Lung microvascular endothelial cell (primary cell): ENCODE measurements around the gene ICAM5. TPM values are rescaled to one million over a fixed set of nuclear protein-coding genes. Genes with fewer than 3 reads are reported as not detected.
"Not testable (repeated sequence)": the region's sequence is repeated elsewhere in the genome, so short reads cannot be mapped to it uniquely, and the experiment has no call there.

ENCODE experiments used
- DNase-seq, 2 donors: peaks; one replicate each; pipeline versions ENCODE4 v3.0.0 to v3.0.0-alpha.2; 2010; ENCODE audit warnings: low read depth in 2 of 2
- total RNA-seq: library from RNA; depleted of rRNA; stranded (reverse); fragments of >200 nt; gene quantifications from 2 replicates; pipeline ENCODE4 v1.2.1, GENCODE V29; 2014

The ICAM5 gene
- total RNA-seq, result under 0.01 TPM in 1 of 2 replicates, not detected in the other

- no peak for DNase-seq
Observed at GRCh38 chr19:10289836-10290356, at the start of gene ICAM5. Gene ICAM5 (plus strand): TSS chr19:10289952. CDS start chr19:10290044, 92 bp downstream.

GRCh38 chr19:10241826-10242449 lies 47.8 kb upstream of the ICAM5 start:
- DNase-seq, result not testable (repeated sequence)

- no peak for DNase-seq
Observed at GRCh38 chr19:10243606-10244005, 46.1 kb upstream of the ICAM5 start.

- DNase-seq, result no peak
Observed at GRCh38 chr19:10245189-10245939, 44.4 kb upstream of the ICAM5 start.

DNA sequence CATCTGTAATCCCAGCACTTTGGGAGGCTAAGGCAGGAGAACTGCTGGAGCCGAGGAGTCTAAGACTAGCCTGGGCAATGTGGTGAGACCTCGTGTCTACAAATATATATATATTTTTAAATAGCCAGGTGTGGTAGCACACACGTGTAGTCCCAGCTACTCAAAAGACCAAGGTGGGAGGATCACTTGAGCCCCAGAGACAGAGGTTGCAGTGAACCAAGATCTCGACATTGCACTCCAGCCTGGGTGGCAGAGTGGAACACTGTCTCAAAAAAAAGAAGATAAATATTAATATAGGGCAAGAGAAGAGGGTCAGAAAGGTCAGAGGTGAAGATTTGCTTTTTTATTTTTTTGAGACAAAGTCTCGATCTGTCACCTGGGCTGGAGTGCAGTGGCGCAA lies 43.2 kb upstream of the ICAM5 start:
- no peak for DNase-seq

DNA sequence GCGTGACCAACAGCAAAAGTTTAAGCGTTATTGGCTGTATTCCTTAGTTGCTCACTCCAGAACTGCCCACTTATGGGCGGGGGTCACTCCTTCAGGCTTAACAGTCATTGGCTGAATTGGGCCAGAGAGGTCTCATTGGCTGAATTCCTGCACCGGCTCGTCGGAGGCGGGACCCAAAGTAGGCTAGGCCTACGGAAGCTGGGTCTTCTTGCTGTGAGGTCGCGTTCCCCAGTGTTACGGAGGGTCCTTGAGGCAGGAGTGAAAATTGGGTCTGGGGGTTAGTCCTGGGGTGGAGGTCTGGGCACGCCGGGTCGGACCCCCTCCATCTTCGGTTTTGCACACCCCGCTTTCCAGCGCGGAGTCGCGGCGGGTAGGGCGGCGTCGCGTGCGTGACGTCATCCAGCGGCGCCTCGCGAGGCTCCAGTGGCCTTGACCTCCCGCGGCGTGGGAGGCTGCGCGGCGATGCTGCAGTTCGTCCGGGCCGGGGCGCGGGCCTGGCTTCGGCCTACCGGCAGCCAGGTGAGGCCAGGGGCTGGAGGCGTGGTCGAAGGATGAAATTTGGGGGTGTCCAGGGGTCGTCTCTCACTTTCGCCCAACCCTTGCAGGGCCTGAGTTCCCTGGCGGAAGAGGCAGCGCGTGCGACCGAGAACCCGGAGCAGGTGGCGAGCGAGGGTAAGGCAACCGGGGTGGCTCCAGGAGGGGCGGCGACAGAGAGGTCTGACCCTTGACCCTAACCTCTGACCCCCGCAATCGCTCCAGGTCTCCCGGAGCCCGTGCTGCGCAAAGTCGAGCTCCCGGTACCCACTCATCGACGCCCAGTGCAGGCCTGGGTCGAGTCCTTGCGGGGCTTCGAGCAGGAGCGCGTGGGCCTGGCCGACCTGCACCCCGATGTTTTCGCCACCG lies 37.7 kb upstream of the ICAM5 start, which contains the start of gene MRPL4:
MRPL4 (plus strand) TSS at position 423 of the 903 bp plus-strand sequence; CDS start at position 463, 40 bp downstream.
- DNase-seq, result peak; percentile 99

DNA sequence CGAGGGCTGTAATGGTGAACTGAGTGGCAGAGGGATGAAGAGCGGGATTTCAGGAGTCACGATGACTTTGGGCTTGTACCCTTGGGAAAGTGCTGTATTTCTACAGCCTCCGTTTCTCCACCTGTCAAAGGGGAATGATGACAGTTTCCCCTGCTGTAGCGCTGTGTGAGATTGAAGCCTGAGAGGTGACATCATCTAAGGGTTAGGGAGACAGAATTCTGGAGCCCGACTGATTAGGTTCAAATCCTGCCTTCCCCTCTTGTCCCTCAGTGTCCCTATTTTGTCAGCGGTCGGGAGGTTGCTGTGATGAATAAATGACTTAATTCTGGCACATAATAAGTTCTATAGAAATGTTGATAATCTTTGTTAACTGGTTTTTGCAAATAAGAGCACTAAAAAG lies 37.0 kb upstream of the ICAM5 start:
- no peak for DNase-seq

DNA sequence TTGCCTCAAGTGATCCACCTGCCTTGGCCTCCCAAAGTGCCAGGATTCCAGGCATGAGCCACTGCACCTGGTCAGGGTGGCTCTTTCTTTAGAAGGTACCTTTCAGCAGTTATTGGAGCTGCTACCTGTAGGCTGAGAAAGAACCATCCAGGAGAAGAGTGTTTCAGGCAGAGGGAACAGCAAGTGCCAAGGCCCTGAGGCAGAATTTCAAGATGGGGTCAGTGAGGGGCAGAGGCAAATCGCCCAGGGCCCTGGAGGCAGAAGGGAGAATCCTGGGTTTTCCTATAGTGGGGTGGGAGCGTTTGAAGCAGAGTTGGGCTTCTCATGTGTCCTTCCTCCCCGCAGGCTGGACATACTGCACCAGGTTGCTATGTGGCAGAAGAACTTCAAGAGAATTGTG lies 35.5 kb upstream of the ICAM5 start:
- no peak for DNase-seq

- DNase-seq, result peak in 1 of 2 donors; percentile 23
Observed at GRCh38 chr19:10255358-10255757, 34.4 kb upstream of the ICAM5 start.

DNA sequence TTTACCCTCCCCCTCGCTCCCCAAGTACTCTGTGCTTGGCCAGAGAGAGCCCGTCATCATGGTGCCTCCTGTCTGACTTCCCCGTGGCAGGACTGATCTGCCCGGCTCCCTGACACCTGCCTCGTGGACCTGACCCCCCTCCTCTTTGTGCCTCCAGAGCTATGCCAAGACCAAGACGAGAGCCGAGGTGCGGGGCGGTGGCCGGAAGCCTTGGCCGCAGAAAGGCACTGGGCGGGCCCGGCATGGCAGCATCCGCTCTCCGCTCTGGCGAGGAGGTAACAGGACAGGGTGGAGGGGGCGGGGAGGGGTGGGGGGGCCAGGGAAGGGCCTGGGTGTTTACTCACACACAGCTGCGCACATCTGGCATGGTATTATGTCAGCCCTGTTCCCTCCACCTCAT lies 33.2 kb upstream of the ICAM5 start:
- no peak for DNase-seq

DNA sequence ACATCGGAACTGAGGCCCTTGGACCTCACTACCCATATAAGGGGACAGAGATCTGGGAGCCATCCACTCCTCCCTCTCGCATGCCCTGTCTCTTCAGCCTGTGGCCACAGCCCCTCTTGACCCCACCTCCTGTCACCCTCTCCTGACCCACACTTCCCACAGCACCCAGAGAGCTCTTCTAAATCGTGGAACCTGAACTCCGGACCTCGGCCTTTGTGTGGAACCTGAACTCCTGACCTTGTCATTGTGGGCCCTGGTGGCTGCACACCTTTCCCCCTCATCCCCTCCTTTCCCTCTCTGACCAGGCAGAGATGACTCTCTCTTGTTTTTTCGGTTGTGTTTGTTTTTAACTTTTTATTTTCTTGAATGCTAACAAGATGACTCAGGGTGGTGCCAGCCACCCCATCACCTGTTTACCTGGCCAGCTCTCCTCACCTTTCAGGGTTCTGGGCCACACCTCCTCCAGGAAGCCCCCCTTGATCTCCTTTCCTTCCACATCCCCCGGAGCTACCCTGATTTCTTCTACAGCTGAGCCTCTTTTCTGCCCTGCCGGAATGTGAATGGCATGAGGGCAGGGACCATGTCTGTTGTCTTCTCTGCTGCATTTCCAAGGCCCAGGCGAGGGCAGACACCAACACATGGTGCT lies 32.7 kb upstream of the ICAM5 start:
- DNase-seq, result no peak

- no peak for DNase-seq
Observed at GRCh38 chr19:10258080-10258710, 31.6 kb upstream of the ICAM5 start.

DNA sequence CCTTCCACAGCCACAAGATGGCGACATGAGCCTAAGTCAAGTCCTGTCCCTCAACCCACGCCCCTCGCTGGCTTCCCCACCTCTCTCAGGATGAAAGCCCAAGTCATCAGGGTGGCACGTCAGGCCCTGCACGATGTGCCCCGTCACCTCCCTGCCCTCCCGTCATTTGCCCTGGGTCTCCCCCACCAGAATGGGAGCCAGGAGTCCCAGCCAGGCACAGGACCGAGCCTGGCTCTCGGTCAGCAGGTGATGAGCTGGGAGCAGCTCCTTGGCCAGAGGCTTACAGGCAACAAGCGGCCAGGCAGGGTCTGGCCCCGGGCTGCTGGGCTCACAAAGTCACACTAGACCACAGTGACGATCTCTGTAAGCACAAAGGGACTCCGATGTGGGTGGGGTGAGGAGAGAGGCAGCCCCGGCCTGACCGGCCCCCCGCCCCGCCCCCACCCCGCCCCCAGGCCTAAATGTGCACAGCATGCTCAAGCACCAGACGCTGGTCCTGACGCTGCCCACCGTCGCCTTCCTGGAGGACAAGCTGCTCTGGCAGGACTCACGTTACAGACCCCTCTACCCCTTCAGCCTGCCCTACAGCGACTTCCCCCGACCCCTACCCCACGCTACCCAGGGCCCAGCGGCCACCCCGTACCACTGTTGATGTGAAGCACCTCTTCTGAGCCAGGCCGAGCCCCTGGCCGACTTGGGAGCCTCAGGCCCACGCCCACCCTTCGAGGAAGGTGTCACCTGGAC lies 30.4 kb upstream of the ICAM5 start:
- DNase-seq, result peak; percentile 90 to 93

DNA sequence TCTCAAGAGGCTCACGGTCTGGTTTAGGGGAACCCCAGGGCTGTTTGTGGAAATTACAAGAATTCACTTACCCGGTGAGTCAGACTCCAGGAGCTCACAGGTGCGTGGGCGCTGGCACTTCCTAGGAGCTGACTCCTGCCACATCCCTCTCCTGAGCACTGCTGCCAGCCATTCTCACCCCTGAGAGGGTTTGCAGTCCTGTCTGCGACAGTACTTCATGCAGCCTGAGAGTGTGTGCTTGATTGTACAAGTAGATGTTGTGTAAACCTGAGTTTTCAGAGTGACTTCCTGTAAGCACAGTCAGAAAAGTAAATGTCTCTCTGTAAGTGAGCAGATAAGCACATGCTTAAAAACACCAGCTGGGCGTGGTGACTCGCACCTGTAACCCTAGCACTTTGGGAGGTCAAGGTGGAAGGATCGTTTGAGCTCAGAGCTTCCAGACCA lies 29.6 kb upstream of the ICAM5 start:
- no peak for DNase-seq

GRCh38 chr19:10262771-10263170 lies 27.0 kb upstream of the ICAM5 start:
- DNase-seq, result no peak

- DNase-seq, result no peak
Observed at GRCh38 chr19:10266706-10267105, 23.0 kb upstream of the ICAM5 start.

GRCh38 chr19:10268071-10268470 lies 21.7 kb upstream of the ICAM5 start:
- DNase-seq, result peak in 1 of 2 donors; percentile 56

DNA sequence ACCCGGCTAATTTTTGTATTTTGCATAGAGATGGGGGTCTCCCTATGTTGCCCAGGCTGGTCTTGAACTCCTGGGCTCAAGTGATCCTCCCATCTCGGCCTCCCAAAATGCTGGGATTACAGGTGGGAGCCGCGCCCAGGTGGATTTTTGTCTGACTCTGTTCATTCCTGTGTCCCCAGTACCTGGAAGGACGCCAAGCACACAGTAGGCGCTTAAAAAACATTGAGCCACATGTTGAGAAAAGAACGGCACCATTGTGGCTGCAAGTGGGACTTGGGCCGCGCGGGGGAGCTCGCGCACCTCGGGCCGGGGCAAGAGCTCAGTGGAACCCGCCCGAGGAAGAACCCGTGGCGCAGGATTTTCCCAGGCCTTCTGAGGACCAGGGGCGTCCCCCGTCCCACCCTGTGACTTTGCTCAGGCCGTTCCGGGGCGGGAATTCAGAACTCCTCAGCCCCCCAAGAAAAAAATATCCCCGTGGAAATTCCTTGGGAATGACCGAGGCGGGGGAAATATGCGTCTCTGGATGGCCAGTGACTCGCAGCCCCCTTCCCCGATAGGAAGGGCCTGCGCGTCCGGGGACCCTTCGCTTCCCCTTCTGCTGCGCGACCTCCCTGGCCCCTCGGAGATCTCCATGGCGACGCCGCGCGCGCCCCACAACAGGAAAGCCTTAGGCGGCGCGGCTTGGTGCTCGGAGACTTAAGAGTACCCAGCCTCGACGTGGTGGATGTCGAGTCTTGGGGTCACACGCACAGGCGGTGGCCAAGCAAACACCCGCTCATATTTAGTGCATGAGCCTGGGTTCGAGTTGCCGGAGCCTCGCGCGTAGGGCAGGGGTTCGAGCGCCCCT lies 20.2 kb upstream of the ICAM5 start:
- peak; percentile 85 to 97 for DNase-seq

DNA sequence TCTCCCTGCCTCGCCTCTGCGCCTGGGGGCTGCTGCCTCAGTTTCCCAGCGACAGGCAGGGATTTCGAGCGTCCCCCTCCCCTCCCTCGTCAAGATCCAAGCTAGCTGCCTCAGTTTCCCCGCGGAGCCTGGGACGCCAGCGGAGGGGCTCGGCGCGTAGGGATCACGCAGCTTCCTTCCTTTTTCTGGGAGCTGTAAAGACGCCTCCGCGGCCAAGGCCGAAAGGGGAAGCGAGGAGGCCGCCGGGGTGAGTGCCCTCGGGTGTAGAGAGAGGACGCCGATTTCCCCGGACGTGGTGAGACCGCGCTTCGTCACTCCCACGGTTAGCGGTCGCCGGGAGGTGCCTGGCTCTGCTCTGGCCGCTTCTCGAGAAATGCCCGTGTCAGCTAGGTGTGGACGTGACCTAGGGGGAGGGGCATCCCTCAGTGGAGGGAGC lies 19.6 kb upstream of the ICAM5 start:
- peak in 1 of 2 donors; percentile 69 for DNase-seq
